Measurements from ENCODE around the gene SPSB3. TPM values are rescaled to one million over a fixed set of nuclear protein-coding genes. Genes with fewer than 3 reads are reported as not detected.

SPSB3 gene
- total RNA-seq, 1 donor from 2014 or later: 30.8 TPM

- peak; percentile 77 for TF ChIP-seq CTCF (IDR thresholded peaks at IDR 0.05)
- no peaks in the 10 kb centered on the region for H3K9me3 Mint-ChIP-seq (ENCODE audit: low read depth)
- H3K4me3 Mint-ChIP-seq (ENCODE audit: unreplicated experiment): no peak overlapping the region
- peak; percentile 94 for DNase-seq (ENCODE audit: low spot score)
- H3K27me3 Mint-ChIP-seq (ENCODE audit: low read depth): no peaks in the 10 kb centered on the region
- peaks cover 7% of the 10 kb centered on the region for H3K36me3 Mint-ChIP-seq (ENCODE audit: low read depth)
- peaks cover 12% of the 10 kb centered on the region for H3K4me1 Mint-ChIP-seq (ENCODE audit: low read depth)
- peak overlapping the region; percentile 5 for H3K27ac Mint-ChIP-seq (ENCODE audit: unreplicated experiment)
Measured at GRCh38 chr16:1812732-1813163, 30.4 kb upstream of the SPSB3 start.

GRCh38 chr16:1810536-1810935 is 28.2 kb upstream of the SPSB3 start:
- no peaks in the 10 kb centered on the region for H3K9me3 Mint-ChIP-seq (ENCODE audit: low read depth)
- H3K27me3 Mint-ChIP-seq (ENCODE audit: low read depth): no peaks in the 10 kb centered on the region
- TF ChIP-seq CTCF (IDR thresholded peaks at IDR 0.05): no peak
- peaks cover 18% of the 10 kb centered on the region for H3K36me3 Mint-ChIP-seq (ENCODE audit: low read depth)
- no peak overlapping the region for H3K27ac Mint-ChIP-seq (ENCODE audit: unreplicated experiment)
- H3K4me1 Mint-ChIP-seq (ENCODE audit: low read depth): peaks cover 12% of the 10 kb centered on the region
- no peak for DNase-seq (ENCODE audit: low spot score)
- no peak overlapping the region for H3K4me3 Mint-ChIP-seq (ENCODE audit: unreplicated experiment)

- H3K27ac Mint-ChIP-seq (ENCODE audit: unreplicated experiment): no peak overlapping the region
- no peak for DNase-seq (ENCODE audit: low spot score)
Measured at GRCh38 chr16:1810106-1810505, 27.7 kb upstream of the SPSB3 start.

GRCh38 chr16:1809281-1809801 is 27.0 kb upstream of the SPSB3 start:
- H3K4me1 Mint-ChIP-seq (ENCODE audit: low read depth): peaks cover 12% of the 10 kb centered on the region
- no peak for TF ChIP-seq CTCF (IDR thresholded peaks at IDR 0.05)
- H3K27me3 Mint-ChIP-seq (ENCODE audit: low read depth): no peaks in the 10 kb centered on the region
- no peaks in the 10 kb centered on the region for H3K9me3 Mint-ChIP-seq (ENCODE audit: low read depth)
- no peak overlapping the region for H3K27ac Mint-ChIP-seq (ENCODE audit: unreplicated experiment)
- H3K4me3 Mint-ChIP-seq (ENCODE audit: unreplicated experiment): no peak overlapping the region
- peaks cover 16% of the 10 kb centered on the region for H3K36me3 Mint-ChIP-seq (ENCODE audit: low read depth)
- DNase-seq (ENCODE audit: low spot score): no peak

More at GRCh38 chr16:1810106-1810505, 27.7 kb upstream of the SPSB3 start:
- peaks cover 16% of the 10 kb centered on the region for H3K36me3 Mint-ChIP-seq (ENCODE audit: low read depth)
- no peaks in the 10 kb centered on the region for H3K9me3 Mint-ChIP-seq (ENCODE audit: low read depth)
- no peaks in the 10 kb centered on the region for H3K27me3 Mint-ChIP-seq (ENCODE audit: low read depth)
- TF ChIP-seq CTCF (IDR thresholded peaks at IDR 0.05): no peak
- no peak overlapping the region for H3K4me3 Mint-ChIP-seq (ENCODE audit: unreplicated experiment)
- H3K4me1 Mint-ChIP-seq (ENCODE audit: low read depth): peaks cover 12% of the 10 kb centered on the region

DNA sequence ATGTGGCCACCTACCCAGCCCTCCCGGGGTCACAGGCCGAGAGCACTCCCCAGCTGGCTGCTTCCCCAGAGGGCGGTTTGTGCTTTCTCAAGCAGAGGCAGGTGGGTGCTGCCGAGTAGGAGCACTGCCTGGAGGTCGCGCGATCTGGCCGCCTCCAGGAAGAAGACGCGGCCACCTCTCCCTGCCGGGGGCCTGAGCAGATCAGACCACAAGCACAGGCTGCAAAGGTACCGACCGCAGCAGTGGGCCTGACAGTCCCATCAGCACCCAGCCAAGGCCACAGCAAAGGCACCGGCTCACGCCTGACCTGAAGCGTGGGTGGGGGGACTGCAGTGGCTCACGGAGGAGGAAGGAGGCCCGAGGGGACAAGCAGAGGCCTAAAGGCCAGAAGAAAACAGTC is 26.3 kb upstream of the SPSB3 start:
- Mint-ChIP-seq H3K27ac (ENCODE audit: unreplicated experiment) (no peak overlapping the region), H3K36me3 (ENCODE audit: low read depth) (peaks cover 16% of the 10 kb centered on the region), H3K27me3 (ENCODE audit: low read depth) (no peaks in the 10 kb centered on the region)

More for the DNA sequence above, 26.3 kb upstream of the SPSB3 start:
- Mint-ChIP-seq H3K4me1 (ENCODE audit: low read depth) (peaks cover 12% of the 10 kb centered on the region), H3K9me3 (ENCODE audit: low read depth) (no peaks in the 10 kb centered on the region), H3K4me3 (ENCODE audit: unreplicated experiment) (no peak overlapping the region)
- DNase-seq (ENCODE audit: low spot score): no peak
- TF ChIP-seq CTCF (IDR thresholded peaks at IDR 0.05): no peak
